NCI-H1048 (cell line): ENCODE measurements around the gene DGKB.

Experiments
- DNase-seq: peaks from one replicate; lab custom pipeline; 2025; lab: John Stamatoyannopoulos, UW

Gene DGKB

GRCh38 chr7:14821757-14822480 lies 80.6 kb downstream of the DGKB start:
- no peak for DNase-seq

DNA sequence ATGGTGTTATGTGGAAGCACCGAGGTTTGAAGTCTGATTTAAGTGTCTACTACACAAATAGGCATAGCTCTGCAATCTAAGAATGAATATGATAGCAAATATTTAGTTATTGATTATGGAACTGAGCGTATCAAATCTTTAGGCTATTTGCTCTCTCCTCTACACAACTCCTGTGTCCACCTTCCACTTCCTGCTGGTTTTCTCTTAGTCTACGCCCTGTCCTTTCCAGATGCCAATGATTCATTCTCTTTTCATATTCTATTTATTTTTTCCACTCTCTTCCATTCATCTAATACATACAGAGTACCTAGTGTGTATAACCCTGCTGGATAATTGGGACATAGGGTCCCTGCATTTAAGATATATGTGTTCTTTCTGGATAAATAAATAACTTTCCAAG lies 83.7 kb downstream of the DGKB start:
- no peak for DNase-seq

DNA sequence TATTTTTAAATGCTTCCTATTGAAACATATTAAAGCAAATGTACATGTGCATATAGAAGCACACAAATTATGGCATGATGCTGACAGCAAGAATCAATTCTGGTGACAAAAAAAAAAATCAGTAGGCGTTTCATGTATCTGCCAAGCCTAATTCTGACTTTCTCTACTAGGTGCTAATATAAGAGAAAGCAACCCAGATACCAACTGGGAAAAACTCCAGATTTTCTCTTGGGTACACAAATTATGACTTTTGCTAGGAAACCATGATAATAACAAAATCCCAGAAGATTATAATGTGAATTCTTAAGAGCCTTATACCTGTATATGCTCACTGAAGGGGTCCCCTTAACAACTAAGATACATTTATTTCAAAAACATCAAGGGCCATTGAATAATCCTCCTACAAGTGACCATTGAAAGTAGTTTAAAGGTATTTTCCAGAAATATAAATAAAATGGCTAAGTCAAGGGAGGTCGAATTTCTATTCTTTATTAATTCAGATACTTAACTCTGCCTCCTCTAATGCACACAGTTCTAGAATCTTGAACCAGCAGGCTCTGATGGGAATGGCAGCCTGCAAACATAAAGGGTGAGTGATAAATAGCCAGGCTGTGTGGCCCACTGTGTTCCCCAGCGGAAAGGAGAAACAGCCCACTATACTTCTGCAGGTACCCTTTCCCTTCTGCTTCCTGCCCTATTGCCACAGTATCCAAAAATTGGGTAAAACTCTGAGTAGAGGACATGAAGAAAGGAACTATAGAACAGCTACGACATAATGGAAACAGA lies 84.5 kb downstream of the DGKB start:
- DNase-seq = no peak

- DNase-seq = no peak
These were observed 95.0 kb downstream of the DGKB start for GRCh38 chr7:14807507-14807906.

DNA sequence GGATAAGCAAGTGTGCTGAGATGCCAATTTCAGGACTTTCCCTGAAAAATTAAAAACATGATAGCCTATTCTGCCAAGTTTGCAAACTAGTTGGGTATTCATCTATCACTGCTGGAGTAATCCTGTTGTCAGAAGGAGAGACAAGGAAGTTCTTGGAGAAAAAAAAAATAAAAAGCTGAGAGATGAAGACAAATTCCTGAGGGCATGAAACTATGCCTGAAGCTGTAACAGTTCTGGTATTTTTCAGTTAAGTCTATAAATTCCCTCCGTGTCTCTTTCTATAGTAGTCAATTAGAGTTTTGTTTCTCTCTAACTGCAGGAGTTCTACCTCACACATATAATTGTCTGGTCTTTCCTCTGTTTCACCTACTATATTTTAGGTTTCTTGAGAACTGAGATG lies 95.7 kb downstream of the DGKB start:
- DNase-seq = no peak

DNA sequence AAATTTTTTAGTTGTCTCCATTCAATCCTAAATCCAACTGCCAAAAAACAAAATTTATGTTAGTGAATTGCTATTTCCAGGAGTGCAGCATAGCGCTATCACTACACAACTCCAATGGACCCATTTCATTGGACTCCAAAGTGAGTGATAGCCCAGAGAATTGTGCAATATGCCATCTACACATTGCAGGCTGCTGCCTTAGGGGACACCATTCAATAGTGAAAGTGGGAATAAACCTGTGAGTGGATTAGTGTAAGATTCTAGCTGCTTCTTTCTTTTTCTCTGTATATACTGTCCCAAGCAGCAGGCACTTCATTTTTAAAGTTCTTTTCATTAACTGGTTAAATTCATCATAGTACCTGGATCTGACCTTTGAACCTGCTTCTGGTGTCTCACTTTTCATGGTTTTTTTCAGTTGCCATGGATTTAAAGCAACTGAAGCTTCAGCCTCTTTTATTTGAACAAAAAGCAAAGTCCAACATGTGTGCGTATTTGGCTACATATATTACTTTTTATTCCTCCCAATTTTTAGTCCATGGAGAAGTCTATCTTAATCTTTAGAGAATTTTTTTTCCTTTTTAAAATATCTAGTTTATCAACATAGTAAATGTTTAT lies 97.3 kb downstream of the DGKB start:
- DNase-seq = no peak

- DNase-seq = no peak
These were observed 101.9 kb downstream of the DGKB start for GRCh38 chr7:14800664-14801063.

DNA sequence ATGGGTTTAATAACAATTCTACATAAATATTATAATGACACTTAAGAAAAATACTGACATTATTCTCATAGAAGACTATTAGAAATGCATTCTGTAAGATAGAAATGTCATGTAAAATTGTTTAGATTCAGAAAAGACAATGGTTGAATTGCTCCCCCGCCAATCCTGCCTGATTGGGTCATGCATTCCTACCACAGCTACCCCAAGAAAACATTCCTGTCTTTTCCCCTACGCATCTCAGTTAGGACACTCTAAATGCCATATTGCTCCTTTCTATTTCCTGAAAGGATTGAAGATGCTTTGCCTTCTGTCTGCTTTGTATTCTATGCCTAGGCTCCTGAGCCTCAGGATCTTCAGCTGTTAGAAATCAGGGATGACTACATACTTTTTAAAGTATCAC lies 109.4 kb downstream of the DGKB start:
- DNase-seq = no peak

DNA sequence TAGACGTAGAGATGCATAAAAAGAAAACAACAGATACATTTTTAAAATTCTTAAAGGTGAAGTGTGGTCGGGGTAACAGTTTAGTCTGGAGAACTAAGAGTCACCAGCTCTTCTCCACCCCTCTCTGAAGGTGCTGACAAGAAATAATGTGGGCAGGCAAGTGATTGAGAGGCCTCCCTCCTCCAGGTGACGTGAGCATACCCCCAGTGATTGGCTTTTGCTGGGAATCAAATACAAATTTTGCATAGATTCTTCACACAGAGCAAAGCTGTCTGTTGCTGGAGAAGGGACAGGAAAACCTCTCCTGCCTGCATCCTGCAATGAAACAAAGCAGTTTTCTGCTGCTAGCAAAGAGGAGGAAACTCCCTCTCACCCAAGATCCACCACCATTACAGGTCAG lies 115.0 kb downstream of the DGKB start:
- no peak for DNase-seq

GRCh38 chr7:14786314-14786895 lies 116.1 kb downstream of the DGKB start:
- no peak for DNase-seq

- no peak for DNase-seq
These were observed 124.7 kb downstream of the DGKB start for GRCh38 chr7:14777806-14778205.

DNA sequence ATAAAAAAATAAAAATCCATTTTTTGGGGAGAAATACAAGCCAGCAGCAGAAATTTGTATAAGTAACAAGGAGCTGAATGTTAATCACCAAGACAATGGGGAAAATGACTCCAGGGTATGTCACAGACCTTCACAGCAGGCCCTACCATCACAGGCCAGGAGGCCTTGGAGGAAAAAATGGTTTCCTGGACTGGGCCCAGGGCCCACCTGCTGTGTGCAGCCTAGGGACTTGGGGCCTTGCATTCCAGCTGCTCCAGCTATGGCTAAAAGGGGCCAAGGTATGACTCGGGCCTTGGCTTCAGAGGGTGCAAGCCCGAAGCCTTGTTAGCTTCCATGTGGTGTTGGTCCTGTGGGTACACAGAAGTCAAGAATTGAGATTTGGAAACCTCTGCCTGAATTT lies 126.3 kb downstream of the DGKB start:
- DNase-seq = no peak

- DNase-seq = no peak
These were observed 128.8 kb downstream of the DGKB start for GRCh38 chr7:14773729-14774271.

- no peak for DNase-seq
These were observed 131.9 kb downstream of the DGKB start for GRCh38 chr7:14770614-14771013.

GRCh38 chr7:14769261-14769660 lies 133.3 kb downstream of the DGKB start:
- no peak for DNase-seq

- no peak for DNase-seq
These were observed 134.7 kb downstream of the DGKB start for GRCh38 chr7:14767716-14768425.

DNA sequence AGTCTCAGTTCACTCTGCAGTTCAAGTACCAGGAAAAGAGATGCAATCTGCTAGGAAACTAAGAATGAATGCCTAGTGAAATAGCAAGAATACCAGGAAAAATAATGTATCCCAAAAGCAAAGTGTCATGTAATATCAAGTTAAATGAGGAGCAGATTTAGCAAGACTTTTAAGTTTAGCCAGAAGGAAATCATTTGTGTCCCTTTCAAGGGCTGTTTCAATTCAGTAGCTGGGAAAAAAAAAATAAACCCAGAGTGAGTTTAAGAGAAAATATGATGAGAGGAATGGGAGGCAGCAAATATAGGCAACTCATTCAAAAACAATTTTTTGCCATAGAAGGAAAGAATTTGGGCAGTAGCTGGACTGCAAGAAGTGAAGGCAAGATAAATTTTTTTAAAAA lies 135.8 kb downstream of the DGKB start:
- DNase-seq = no peak

DNA sequence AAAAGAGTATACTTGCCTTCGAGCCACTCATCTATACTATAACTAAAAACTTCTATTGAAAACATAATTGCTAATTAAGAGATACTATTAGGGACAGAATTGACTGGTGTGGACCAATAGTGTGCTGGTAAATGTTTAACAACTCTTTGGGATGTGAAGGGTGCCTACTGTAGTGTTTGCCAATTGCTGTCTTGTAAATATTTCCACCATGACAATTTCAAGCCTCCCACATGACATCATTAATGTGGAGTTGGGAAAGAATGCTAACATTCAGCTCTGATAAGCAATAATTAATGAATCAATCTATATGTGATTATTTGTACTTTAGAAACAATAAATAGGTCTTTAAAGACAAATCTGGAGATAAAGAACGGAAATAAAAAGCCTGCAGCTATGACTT lies 136.8 kb downstream of the DGKB start:
- DNase-seq = no peak

DNA sequence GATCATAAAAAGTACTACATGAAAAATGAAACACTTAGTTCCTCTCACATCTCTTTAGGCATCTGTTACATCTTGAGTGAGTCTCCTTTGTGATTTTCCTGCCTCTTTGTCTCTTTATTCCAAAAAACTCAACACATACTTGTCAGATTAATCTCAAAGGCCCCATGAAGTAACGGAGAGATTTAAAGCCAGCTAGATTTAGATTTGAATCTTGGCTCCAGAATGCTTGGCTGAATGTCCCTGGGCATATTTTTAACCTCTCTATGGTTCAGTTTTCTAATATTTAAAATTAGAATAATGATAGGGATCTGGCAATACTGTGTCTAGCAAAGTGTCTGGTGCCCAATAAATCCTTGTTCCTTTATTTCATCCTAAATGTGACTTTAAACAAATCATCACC lies 140.0 kb downstream of the DGKB start:
- DNase-seq = no peak

- DNase-seq = no peak
These were observed 140.8 kb downstream of the DGKB start for GRCh38 chr7:14761510-14762296.
